Astrocyte of the spinal cord (primary cell): Measurements from ENCODE around the gene RGS10.

Source experiments
- DNase-seq: peaks from one replicate; pipeline ENCODE4 v3.0.0; 2011; ENCODE audit warnings: low read depth, low spot score
- H3K4me3 ChIP-seq: 2 replicates; pipeline ENCODE4 v1.5.1; 2011; ENCODE audit warnings: low read depth, mild to moderate bottlenecking, low read length, moderate library complexity
- CTCF ChIP-seq: IDR thresholded peaks from 2 replicates; pipeline ENCODE4 v1.5.1; 2012; ENCODE audit warnings: low read depth, mild to moderate bottlenecking, low read length, inconsistent platforms
- in situ Hi-C: cut with HindIII; loops from 2 replicates; pipeline ENCODE4 v1.10.0; 2017; ENCODE audit warnings: low sequenced_read_pairs

The RGS10 gene

GRCh38 chr10:119491966-119492757 is 50.4 kb downstream of the RGS10 start:
- TF ChIP-seq CTCF = no peak
- DNase-seq = no peak
- in situ Hi-C loops = no loop called here
- H3K4me3 ChIP-seq = no peak overlapping the region

GRCh38 chr10:119489991-119490326 is 52.6 kb downstream of the RGS10 start:
- H3K4me3 ChIP-seq = no peak overlapping the region
- DNase-seq = no peak
- in situ Hi-C loops = no loop called here
- no peak for TF ChIP-seq CTCF

- no peak for TF ChIP-seq CTCF
- no peak overlapping the region for H3K4me3 ChIP-seq
- no peak for DNase-seq
- in situ Hi-C loops = no loop called here
Observed at GRCh38 chr10:119488675-119489074, 53.8 kb downstream of the RGS10 start.

- no peak for DNase-seq
- TF ChIP-seq CTCF = no peak
- H3K4me3 ChIP-seq = no peak overlapping the region
- in situ Hi-C loops = no loop called here
Observed at GRCh38 chr10:119483839-119484238, 58.7 kb downstream of the RGS10 start.

GRCh38 chr10:119483001-119483400 is 59.5 kb downstream of the RGS10 start:
- DNase-seq = no peak
- in situ Hi-C loops = no loop called here
- no peak for TF ChIP-seq CTCF
- no peak overlapping the region for H3K4me3 ChIP-seq

- TF ChIP-seq CTCF = no peak
- DNase-seq = no peak
- no peak overlapping the region for H3K4me3 ChIP-seq
- in situ Hi-C loops = no loop called here
Observed at GRCh38 chr10:119481781-119482426, 60.6 kb downstream of the RGS10 start.
